HEK293 (cell line): ENCODE results near the gene VOPP1.

Experiments
- CTCF ChIA-PET: fragments of 350-600 bp; formaldehyde crosslinking; extraction: SDS; loops from one replicate; lab custom pipeline; 2021; ENCODE audit warnings: antibody characterized with exemption; lab: Yijun Ruan, JAX
- POLR2A ChIA-PET: fragments of 300-600 bp; formaldehyde crosslinking; extraction: SDS; loops from one replicate; lab custom pipeline; 2020; ENCODE audit warnings: antibody characterized with exemption, inconsistent platforms; lab: Yijun Ruan, JAX
- H3K27ac ChIP-seq: fragments of 200-500 bp; sonication (Bioruptor generic); 2 replicates; pipeline ENCODE4 v1.5.1; 2014; ENCODE audit warnings: low read depth, low read length, control low read depth, inconsistent platforms; ENCODE audit errors: extremely low read depth
- H3K36me3 ChIP-seq, 2 experiments: fragments of 200-500 bp in 1 of 2; sonication (Bioruptor generic) in 1 of 2; 1 replicate in 1 of 2; 2 replicates in 1 of 2; pipeline ENCODE4 v1.5.1; 2014 to 2017; ENCODE audit warnings: inconsistent platforms in 2 of 2, low read length in 2 of 2; ENCODE audit not compliant: control insufficient read depth in 2 of 2, insufficient read depth in 1 of 2
- H3K4me1 ChIP-seq: fragments of 200-500 bp; sonication (Bioruptor generic); 2 replicates; pipeline ENCODE4 v1.5.1; 2014; ENCODE audit warnings: mild to moderate bottlenecking, low read length, inconsistent platforms; ENCODE audit not compliant: control insufficient read depth, insufficient read depth
- H3K4me3 ChIP-seq: 2 replicates; pipeline ENCODE4 v1.5.1; 2011; ENCODE audit warnings: low read depth, mild to moderate bottlenecking, control low read depth, low read length, moderate library complexity
- H3K9me3 ChIP-seq: fragments of 200-500 bp; sonication (Bioruptor generic); 2 replicates; pipeline ENCODE4 v1.5.1; 2014; ENCODE audit warnings: low read depth, low read length, inconsistent platforms; ENCODE audit not compliant: control insufficient read depth, insufficient read depth
- ATF2 ChIP-seq: fragments of 450-650 bp; formaldehyde crosslinking; IDR thresholded peaks from 2 replicates; pipeline ENCODE4 v1.5.1; 2016; ENCODE audit warnings: missing biosample characterization, missing genetic modification characterization, low read depth
- BCL11B ChIP-seq: fragments of 450-650 bp; formaldehyde crosslinking; IDR thresholded peaks from 2 replicates; pipeline ENCODE4 v1.5.1; 2016; ENCODE audit warnings: low read depth, missing biosample characterization, missing genetic modification characterization
- ELK4 ChIP-seq: IDR thresholded peaks from 2 replicates; pipeline ENCODE4 v1.6.1; 2011; ENCODE audit warnings: mild to moderate bottlenecking, low read depth, low read length, borderline replicate concordance
- GLIS1 ChIP-seq: fragments of 450-650 bp; formaldehyde crosslinking; IDR thresholded peaks from 2 replicates; pipeline ENCODE4 v1.5.1; 2016; ENCODE audit warnings: missing biosample characterization, missing genetic modification characterization
- KLF7 ChIP-seq: fragments of 450-650 bp; formaldehyde crosslinking; IDR thresholded peaks from 2 replicates; pipeline ENCODE4 v1.5.1; 2016; ENCODE audit warnings: missing biosample characterization, missing genetic modification characterization, borderline replicate concordance
- PBX3 ChIP-seq: sonication (generic); formaldehyde crosslinking; IDR thresholded peaks from 2 replicates; pipeline ENCODE4 v1.8.1; 2022; ENCODE audit warnings: mild to moderate bottlenecking, moderate library complexity, missing genetic modification reagents
- REPIN1 ChIP-seq: fragments of 450-650 bp; formaldehyde crosslinking; IDR thresholded peaks from 2 replicates; pipeline ENCODE4 v1.5.1; 2017; ENCODE audit warnings: missing biosample characterization, missing genetic modification characterization, low read depth
- WT1 ChIP-seq: fragments of 450-650 bp; formaldehyde crosslinking; IDR thresholded peaks from 2 replicates; pipeline ENCODE4 v1.5.1; 2016; ENCODE audit warnings: missing biosample characterization, missing genetic modification characterization
- ZBTB10 ChIP-seq: fragments of 450-650 bp; formaldehyde crosslinking; IDR thresholded peaks from 2 replicates; pipeline ENCODE4 v1.5.1; 2016; ENCODE audit warnings: missing biosample characterization, missing genetic modification characterization
- ZBTB17 ChIP-seq: fragments of 450-650 bp; formaldehyde crosslinking; IDR thresholded peaks from 2 replicates; pipeline ENCODE4 v1.5.1; 2016; ENCODE audit warnings: missing biosample characterization, missing genetic modification characterization
- ZBTB21 ChIP-seq: fragments of 450-650 bp; formaldehyde crosslinking; IDR thresholded peaks from 2 replicates; pipeline ENCODE4 v1.5.1; 2017; ENCODE audit warnings: missing biosample characterization, missing genetic modification characterization
- ZFP69B ChIP-seq: fragments of 450-650 bp; formaldehyde crosslinking; IDR thresholded peaks from 2 replicates; pipeline ENCODE4 v1.5.1; 2016; ENCODE audit warnings: missing biosample characterization, missing genetic modification characterization
- ZNF202 ChIP-seq: fragments of 450-650 bp; formaldehyde crosslinking; IDR thresholded peaks from 2 replicates; pipeline ENCODE4 v1.5.1; 2016; ENCODE audit warnings: missing biosample characterization, missing genetic modification characterization, borderline replicate concordance
- ZNF221 ChIP-seq: fragments of 450-650 bp; formaldehyde crosslinking; IDR thresholded peaks from 2 replicates; pipeline ENCODE4 v1.5.1; 2017; ENCODE audit warnings: missing biosample characterization, missing genetic modification characterization, borderline replicate concordance
- ZNF513 ChIP-seq: fragments of 450-650 bp; IDR thresholded peaks from 2 replicates; pipeline ENCODE4 v1.5.1; 2018; ENCODE audit warnings: missing biosample characterization, missing genetic modification characterization
- ZNF629 ChIP-seq: fragments of 450-650 bp; formaldehyde crosslinking; IDR thresholded peaks from 2 replicates; pipeline ENCODE4 v1.5.1; 2017; ENCODE audit warnings: missing biosample characterization, missing genetic modification characterization
- ZNF704 ChIP-seq: fragments of 450-650 bp; formaldehyde crosslinking; IDR thresholded peaks from 2 replicates; pipeline ENCODE4 v1.5.1; 2016; ENCODE audit warnings: missing biosample characterization, missing genetic modification characterization
- ZNF76 ChIP-seq: fragments of 450-650 bp; formaldehyde crosslinking; IDR thresholded peaks from 2 replicates; pipeline ENCODE4; 2016; ENCODE audit warnings: low read depth, missing biosample characterization, missing genetic modification characterization, borderline replicate concordance
- ZSCAN30 ChIP-seq: fragments of 450-650 bp; IDR thresholded peaks from 2 replicates; pipeline ENCODE4 v1.5.1; 2018; ENCODE audit warnings: missing biosample characterization, mild to moderate bottlenecking, missing genetic modification characterization, moderate library complexity

VOPP1 gene

GRCh38 chr7:55592492-55592891, 20.2 kb upstream of the VOPP1 start (continued):
- no peak for TF ChIP-seq ZNF221 (tag by site-specific recombination)

- ChIA-PET CTCF (no interaction called here), POLR2A (no interaction called here)
- H3K9me3 ChIP-seq: no peaks in the 10 kb centered on the region
- no peak overlapping the region for H3K27ac ChIP-seq
- no peaks in the 10 kb centered on the region for H3K4me1 ChIP-seq
- H3K36me3 ChIP-seq: no peaks in the 10 kb centered on the region
- TF ChIP-seq ZSCAN30 (tag by site-specific recombination) (no peak), ZFP69B (tag by site-specific recombination) (no peak), ZNF513 (tag by site-specific recombination) (no peak), ZNF704 (tag by site-specific recombination) (no peak), WT1 (tag by site-specific recombination) (no peak), ZBTB17 (no peak), ZNF76 (tag by site-specific recombination) (no peak), KLF7 (tag by site-specific recombination) (no peak), ZNF202 (tag by site-specific recombination) (no peak), REPIN1 (tag by site-specific recombination) (no peak), ELK4 (no peak)
- H3K4me3 ChIP-seq: no peak overlapping the region
Measured at GRCh38 chr7:55591282-55591931, 19.1 kb upstream of the VOPP1 start.

- Histone ChIP-seq H3K9me3 (no peaks in the 10 kb centered on the region), H3K27ac (no peak overlapping the region), H3K4me1 (no peaks in the 10 kb centered on the region), H3K4me3 (no peak overlapping the region), H3K36me3 (no peaks in the 10 kb centered on the region)
- CTCF ChIA-PET: interaction anchor here (0.6 kb wide), 1 partner anchor 816 kb away, joined by 3 read pairs; no protein-coding TSS in a partner anchor
- no peak for TF ChIP-seq GLIS1
- no peak for TF ChIP-seq PBX3
- no peak for TF ChIP-seq ZNF629
- TF ChIP-seq ATF2 (tag by site-specific recombination): no peak
- no peak for TF ChIP-seq BCL11B (tag by site-specific recombination)
- TF ChIP-seq ZBTB21 (tag by site-specific recombination): no peak
- no peak for TF ChIP-seq ZNF221 (tag by site-specific recombination)
- no peak for TF ChIP-seq ZBTB10 (tag by site-specific recombination)
- POLR2A ChIA-PET: no interaction called here
Measured at GRCh38 chr7:55590517-55591281, 18.4 kb upstream of the VOPP1 start.
